Measurements from ENCODE around the gene ABCA7.

GRCh38 chr19:1057176-1057855, 17.4 kb downstream of the ABCA7 start:
- TF ChIP-seq CTCF (IDR thresholded peaks at IDR 0.05) (no peak), POLR2A (IDR thresholded peaks at IDR 0.05) (no peak)

Measured in uterus (tissue), 2 donors.